HG02588 (cell line): ENCODE data around the gene ZNF417.
"Not testable (repeated sequence)": the region's sequence is repeated elsewhere in the genome, so short reads cannot be mapped to it uniquely, and the experiment has no call there.

Experiments
- ATAC-seq: cut with Tn5 transposase; IDR thresholded peaks from one replicate; pipeline ENCODE4 v1.9.1; 2021; ENCODE audit warnings: mild to moderate bottlenecking, moderate library complexity; ENCODE audit not compliant: unreplicated experiment

ZNF417 gene

DNA sequence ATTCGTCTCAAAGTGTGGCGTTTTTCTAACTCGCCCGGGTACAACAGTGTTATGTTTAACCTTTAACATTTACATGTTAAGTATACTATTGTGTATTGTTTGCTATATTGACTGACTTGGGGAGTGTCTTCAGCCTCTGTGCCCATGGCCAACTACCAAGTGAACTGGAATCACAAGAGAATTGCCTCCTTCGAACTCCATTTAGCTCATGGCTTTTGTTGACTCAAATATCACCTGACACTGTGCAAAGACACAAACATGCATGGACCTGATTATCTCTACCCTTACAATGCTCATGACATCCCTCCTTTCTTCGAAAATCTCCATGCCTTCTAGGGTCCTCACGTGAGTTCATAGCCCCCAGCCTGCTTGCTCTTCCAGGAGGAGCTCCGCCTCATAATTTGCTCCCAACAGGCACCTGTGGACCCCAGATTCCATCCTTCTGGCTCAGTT, 28.3 kb downstream of the ZNF417 start:
- no peak for ATAC-seq

GRCh38 chr19:57887195-57887941, 29.0 kb downstream of the ZNF417 start:
- no peak for ATAC-seq

DNA sequence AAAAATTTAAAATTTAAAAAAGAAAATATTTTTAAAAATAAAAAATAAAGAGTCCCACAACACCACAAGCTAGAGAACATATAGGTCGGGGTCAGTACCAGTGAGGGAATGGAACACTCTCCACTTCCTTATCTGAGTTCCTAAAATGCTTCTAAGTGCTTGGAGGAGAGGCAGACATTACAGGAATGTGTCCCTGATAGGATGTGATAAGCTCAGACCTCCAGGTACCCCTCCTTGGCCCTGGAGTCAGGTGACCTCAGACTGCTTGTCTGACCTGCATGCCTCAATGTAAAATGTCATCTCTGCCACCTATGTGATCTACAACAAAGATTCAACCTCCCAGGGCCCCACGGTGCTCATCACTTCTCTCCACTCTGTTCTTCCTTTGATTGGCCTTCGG, 30.3 kb downstream of the ZNF417 start:
- no peak for ATAC-seq

DNA sequence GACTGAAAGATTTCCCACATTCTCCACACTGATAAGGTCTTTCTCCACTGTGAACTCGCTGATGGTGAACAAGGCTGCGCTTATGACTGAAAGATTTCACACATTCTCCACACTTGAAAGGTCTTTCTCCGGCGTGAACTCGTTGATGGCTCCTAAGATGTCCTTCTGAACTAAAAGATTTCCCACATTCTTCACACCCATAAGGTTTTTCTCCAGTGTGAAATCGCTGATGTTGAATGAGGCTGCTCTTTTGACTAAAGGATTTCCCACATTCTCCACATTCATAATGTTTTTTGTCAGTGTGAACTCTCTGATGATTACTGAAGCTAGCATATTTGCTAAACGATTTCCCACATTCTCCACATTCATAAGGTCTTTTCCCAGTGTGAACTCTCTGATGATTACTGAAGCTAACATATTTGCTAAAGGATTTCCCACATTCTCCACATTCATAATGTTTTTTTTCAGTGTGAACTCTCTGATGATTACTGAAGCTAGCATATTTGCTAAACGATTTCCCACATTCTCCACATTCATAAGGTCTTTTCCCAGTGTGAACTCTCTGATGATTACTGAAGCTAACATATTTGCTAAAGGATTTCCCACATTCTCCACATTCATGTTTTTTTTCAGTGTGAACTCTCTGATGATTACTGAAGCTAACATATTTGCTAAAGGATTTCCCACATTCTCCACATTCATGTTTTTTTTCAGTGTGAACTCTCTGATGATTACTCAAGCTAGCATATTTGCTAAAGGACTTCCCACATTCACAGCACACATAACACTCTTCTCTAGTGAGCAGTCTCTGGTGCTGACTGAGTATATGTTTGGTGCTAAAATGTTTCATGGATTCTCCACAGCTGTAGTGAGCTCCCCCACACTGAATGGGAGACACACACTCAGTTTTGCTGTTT, 42.3 kb downstream of the ZNF417 start:
- ATAC-seq = not testable (repeated sequence)

- ATAC-seq = no peak
These were observed 43.9 kb downstream of the ZNF417 start for GRCh38 chr19:57872450-57872849.

DNA sequence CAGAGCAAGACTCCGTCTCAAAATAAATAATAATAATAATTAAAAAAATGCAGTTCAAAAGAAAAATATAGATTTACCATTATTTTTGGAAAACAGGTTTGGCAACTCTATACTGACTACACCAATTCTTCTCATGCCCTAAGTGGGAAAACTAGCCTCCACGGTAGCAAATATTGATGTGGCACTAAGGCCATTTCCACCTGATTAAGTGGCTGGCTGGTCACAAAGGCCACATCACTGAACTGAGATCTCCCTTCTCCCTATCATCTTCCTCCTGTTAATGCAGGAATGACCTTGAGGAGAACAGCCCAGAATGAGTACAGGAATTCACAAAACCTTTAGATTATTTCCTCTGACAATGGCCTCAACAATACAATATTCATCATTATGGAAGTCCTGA, 46.2 kb downstream of the ZNF417 start:
- ATAC-seq = no peak

DNA sequence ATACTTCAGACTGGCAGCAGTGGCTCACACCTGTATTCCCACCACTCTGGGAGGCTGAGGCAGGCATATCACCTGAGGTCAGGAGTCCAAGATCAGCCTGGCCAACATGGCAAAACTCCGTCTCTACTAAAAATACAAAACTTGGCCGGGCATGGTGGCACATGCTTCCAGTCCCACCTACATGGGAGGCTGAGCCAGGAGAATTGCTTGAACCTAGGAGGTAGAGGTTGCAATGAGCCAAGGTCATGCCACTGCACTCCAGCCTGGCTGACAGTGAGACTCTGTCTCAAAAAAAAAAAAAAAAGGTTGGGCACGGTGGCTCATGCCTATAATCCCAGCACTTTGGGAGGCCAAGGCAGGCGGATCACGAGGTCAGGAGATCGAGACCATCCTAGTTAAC, 46.7 kb downstream of the ZNF417 start:
- not testable (repeated sequence) for ATAC-seq

DNA sequence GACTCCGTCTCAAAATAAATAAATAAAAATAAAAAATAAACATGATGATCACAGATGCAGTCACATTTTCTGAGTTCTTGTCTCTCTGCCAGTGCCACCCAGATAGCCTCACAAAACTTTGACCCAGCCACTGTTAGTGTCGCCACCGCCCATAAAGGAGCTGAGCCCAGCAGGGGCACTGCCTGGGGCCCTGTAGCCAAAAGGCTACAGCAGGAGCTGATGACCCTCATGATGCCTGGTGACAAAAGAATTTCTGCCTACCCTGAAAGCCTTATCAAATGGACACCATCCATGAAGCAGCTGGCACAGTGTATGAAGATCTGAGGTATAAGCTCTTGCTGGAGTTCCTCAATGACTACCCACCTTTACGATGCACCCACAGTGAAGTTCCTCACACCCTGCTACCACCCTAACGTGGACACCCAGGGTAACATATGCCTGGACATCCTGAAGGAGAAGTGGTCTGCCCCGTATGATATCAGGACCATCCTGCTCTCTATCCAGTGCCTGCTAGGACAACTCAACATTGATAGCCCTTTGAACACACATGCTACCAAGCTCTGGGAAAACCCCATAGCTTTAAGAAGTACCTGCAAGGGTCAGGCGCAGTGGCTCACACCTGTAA, 48.4 kb downstream of the ZNF417 start:
- ATAC-seq = no peak
